ENCODE results near the gene GSK3B. TPM values are rescaled to one million over a fixed set of nuclear protein-coding genes. Genes with fewer than 3 reads are reported as not detected.

Gene GSK3B
- total RNA-seq, 1 experiment from 2014 or later = 56.6 TPM

- ChIA-PET CTCF (no interaction called here), POLR2A (ENCODE audit: low non-redundant PET) (no interaction called here)
- TF ChIP-seq EZH2 (IDR thresholded peaks at IDR 0.05; ENCODE audit: borderline replicate concordance, low read depth, low read length, poor library complexity, severe bottlenecking) = no peak
- TF ChIP-seq, protein P1, sequence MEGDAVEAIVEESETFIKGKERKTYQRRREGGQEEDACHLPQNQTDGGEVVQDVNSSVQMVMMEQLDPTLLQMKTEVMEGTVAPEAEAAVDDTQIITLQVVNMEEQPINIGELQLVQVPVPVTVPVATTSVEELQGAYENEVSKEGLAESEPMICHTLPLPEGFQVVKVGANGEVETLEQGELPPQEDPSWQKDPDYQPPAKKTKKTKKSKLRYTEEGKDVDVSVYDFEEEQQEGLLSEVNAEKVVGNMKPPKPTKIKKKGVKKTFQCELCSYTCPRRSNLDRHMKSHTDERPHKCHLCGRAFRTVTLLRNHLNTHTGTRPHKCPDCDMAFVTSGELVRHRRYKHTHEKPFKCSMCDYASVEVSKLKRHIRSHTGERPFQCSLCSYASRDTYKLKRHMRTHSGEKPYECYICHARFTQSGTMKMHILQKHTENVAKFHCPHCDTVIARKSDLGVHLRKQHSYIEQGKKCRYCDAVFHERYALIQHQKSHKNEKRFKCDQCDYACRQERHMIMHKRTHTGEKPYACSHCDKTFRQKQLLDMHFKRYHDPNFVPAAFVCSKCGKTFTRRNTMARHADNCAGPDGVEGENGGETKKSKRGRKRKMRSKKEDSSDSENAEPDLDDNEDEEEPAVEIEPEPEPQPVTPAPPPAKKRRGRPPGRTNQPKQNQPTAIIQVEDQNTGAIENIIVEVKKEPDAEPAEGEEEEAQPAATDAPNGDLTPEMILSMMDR (conservative IDR thresholded peaks at IDR 0.05; ENCODE audit: low read depth, low read length) = no peak
- Histone ChIP-seq H3K27me3 (replicated peaks; ENCODE audit: insufficient read depth, low read depth, low read length, poor library complexity) (no peaks in the 10 kb centered on the region), H3K36me3 (ENCODE audit: insufficient read depth, low read length, poor library complexity, severe bottlenecking) (no peaks in the 10 kb centered on the region), H3K4me1 (ENCODE audit: insufficient read depth, low read length, poor library complexity, severe bottlenecking) (peaks cover 26% of the 10 kb centered on the region), H3K9me3 (ENCODE audit: low read depth, low read length, poor library complexity, severe bottlenecking) (no peaks in the 10 kb centered on the region), H3K4me3 (ENCODE audit: low read depth, low read length, poor library complexity, severe bottlenecking) (no peak overlapping the region), H3K27ac (ENCODE audit: low read depth, low read length, poor library complexity, severe bottlenecking) (no peak overlapping the region)
- peak; percentile 26 for DNase-seq (ENCODE audit: low spot score)
- intact Hi-C loops (cut with micrococcal nuclease; ENCODE audit: unreplicated experiment) = no loop called here
- no TSS peak for BruUV-seq (replicated peaks)
These were observed 150.2 kb downstream of the GSK3B start for GRCh38 chr3:119944091-119944490.

DNA sequence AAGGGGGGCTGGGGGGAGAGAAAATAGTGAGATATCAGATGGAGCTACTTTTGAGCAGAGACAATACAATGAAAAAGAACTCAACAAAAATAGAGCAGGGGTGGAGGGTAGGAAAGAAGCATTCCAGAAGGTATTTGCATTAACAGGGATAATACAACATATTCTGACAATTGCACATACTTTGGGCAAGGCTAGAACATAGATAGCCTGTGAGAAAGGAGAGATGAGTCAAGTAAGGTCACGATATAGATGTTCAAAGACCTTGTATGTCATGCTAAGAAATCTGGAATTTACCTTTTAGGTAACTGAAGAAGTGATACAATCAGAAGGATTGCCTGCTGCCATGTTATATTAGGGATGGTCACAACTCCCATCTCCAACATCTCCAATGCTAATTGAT is 155.2 kb downstream of the GSK3B start:
- no peaks in the 10 kb centered on the region for H3K27me3 ChIP-seq (replicated peaks; ENCODE audit: insufficient read depth, low read depth, low read length, poor library complexity)
- intact Hi-C loops (cut with micrococcal nuclease; ENCODE audit: unreplicated experiment) = no loop called here
- ChIA-PET POLR2A (ENCODE audit: low non-redundant PET) (no interaction called here), CTCF (no interaction called here)
- no peaks in the 10 kb centered on the region for H3K9me3 ChIP-seq (ENCODE audit: low read depth, low read length, poor library complexity, severe bottlenecking)
- H3K36me3 ChIP-seq (ENCODE audit: insufficient read depth, low read length, poor library complexity, severe bottlenecking) = no peaks in the 10 kb centered on the region
- no peak overlapping the region for H3K4me3 ChIP-seq (ENCODE audit: low read depth, low read length, poor library complexity, severe bottlenecking)
- no peak overlapping the region for H3K27ac ChIP-seq (ENCODE audit: low read depth, low read length, poor library complexity, severe bottlenecking)
- no peak for DNase-seq (ENCODE audit: low spot score)
- TF ChIP-seq EZH2 (IDR thresholded peaks at IDR 0.05; ENCODE audit: borderline replicate concordance, low read depth, low read length, poor library complexity, severe bottlenecking) = no peak
- TF ChIP-seq, protein P1 (conservative IDR thresholded peaks at IDR 0.05; ENCODE audit: low read depth, low read length) = no peak
- BruUV-seq (replicated peaks) = no TSS peak
- H3K4me1 ChIP-seq (ENCODE audit: insufficient read depth, low read length, poor library complexity, severe bottlenecking) = peaks cover 8% of the 10 kb centered on the region

- no peaks in the 10 kb centered on the region for H3K9me3 ChIP-seq (ENCODE audit: low read depth, low read length, poor library complexity, severe bottlenecking)
- CTCF ChIA-PET = no interaction called here
- no peak for DNase-seq (ENCODE audit: low spot score)
These were observed 157.0 kb downstream of the GSK3B start for GRCh38 chr3:119937229-119937628.

More at GRCh38 chr3:119937229-119937628, 157.0 kb downstream of the GSK3B start:
- TF ChIP-seq EZH2 (IDR thresholded peaks at IDR 0.05; ENCODE audit: borderline replicate concordance, low read depth, low read length, poor library complexity, severe bottlenecking) = no peak
- TF ChIP-seq, protein P1 (conservative IDR thresholded peaks at IDR 0.05; ENCODE audit: low read depth, low read length) = no peak
- BruUV-seq (replicated peaks) = no TSS peak
- POLR2A ChIA-PET (ENCODE audit: low non-redundant PET) = no interaction called here
- Histone ChIP-seq H3K36me3 (ENCODE audit: insufficient read depth, low read length, poor library complexity, severe bottlenecking) (no peaks in the 10 kb centered on the region), H3K4me3 (ENCODE audit: low read depth, low read length, poor library complexity, severe bottlenecking) (no peak overlapping the region), H3K27me3 (replicated peaks; ENCODE audit: insufficient read depth, low read depth, low read length, poor library complexity) (no peaks in the 10 kb centered on the region), H3K27ac (ENCODE audit: low read depth, low read length, poor library complexity, severe bottlenecking) (no peak overlapping the region), H3K4me1 (ENCODE audit: insufficient read depth, low read length, poor library complexity, severe bottlenecking) (no peaks in the 10 kb centered on the region)
- intact Hi-C loops (cut with micrococcal nuclease; ENCODE audit: unreplicated experiment) = no loop called here
